Cortex of kidney (tissue), 1 donor: ENCODE measurements around the gene STATH.
"Not testable (repeated sequence)": the region's sequence is repeated elsewhere in the genome, so short reads cannot be mapped to it uniquely, and the experiment has no call there.

Experiments used
- DNase-seq: peaks from one replicate; lab custom pipeline; 2025; lab: John Stamatoyannopoulos, UW

STATH gene

GRCh38 chr4:69995526-69996016, at the start of gene STATH:
Gene STATH, plus strand, starts transcription at chr4:69995966. Its CDS starts 2,472 bp downstream, at chr4:69998438.
- no peak for DNase-seq

DNA sequence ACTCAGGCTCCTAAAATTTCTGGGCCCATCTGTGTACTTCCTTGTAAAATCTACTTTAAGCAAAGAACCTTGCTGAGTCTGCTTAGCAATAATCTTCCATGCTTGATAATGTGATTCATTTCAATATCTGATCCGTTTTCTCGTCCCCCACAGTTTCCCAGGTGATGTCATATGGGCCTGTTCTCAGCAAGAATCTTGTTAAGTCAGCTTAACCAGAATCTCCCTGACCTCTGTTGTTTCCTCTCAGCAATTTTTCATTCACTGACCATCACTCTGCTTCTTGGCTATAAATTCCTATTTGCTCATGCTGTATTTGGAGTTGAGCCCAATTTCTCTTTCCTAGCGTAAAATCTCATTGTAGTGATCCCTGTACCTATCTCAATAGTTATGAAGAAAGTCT, 44.2 kb upstream of the STATH start:
- DNase-seq = no peak

DNA sequence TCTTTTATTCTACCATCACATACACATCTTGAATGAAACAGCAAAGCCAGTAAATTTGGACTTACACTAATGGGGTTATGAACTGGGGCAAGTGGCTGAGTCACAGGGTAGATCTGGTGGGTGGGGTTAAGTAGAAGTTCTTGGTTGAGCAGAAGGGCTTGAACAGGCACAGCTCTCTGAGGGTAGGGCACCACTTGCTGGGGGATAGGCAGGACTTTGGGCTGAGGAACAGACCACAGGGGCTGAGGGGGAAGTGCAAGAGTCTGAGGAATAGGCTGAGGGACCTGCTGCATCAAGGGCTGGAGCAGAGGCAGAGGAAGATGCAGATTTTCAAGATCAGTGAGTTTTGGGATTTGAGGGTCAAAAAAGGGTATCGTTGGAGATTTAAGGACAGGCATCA, 38.6 kb upstream of the STATH start:
- no peak for DNase-seq

GRCh38 chr4:69965628-69966027, 30.1 kb upstream of the STATH start, which contains the start of gene CSN2:
Gene CSN2, minus strand, starts transcription at chr4:69965728. Its CDS starts 4,733 bp downstream, at chr4:69960995.
- no peak for DNase-seq

DNA sequence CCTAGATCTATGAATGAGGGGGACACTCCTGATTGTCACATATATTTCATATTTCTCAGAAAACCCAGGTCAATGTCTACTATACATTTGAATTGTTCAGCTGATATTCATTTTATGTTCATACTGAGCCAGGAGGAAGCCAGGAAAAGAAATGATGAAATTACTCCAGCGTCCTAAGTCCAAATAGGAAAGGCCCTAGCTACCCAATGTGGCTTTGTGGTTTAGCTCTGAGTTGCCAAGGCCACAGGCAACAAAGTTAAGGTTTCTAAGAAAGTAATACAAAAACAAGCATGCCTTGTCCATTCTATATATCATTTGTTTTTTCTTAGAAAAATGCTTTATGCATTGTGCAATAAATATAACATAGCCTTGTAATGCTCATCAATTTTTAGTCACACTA, 25.7 kb upstream of the STATH start:
- DNase-seq = no peak

GRCh38 chr4:69974631-69975030, 21.1 kb upstream of the STATH start:
- no peak for DNase-seq

- no peak for DNase-seq
Measured at GRCh38 chr4:69977582-69977981, 18.2 kb upstream of the STATH start.

GRCh38 chr4:69984030-69984443, 11.7 kb upstream of the STATH start:
- no peak for DNase-seq

DNA sequence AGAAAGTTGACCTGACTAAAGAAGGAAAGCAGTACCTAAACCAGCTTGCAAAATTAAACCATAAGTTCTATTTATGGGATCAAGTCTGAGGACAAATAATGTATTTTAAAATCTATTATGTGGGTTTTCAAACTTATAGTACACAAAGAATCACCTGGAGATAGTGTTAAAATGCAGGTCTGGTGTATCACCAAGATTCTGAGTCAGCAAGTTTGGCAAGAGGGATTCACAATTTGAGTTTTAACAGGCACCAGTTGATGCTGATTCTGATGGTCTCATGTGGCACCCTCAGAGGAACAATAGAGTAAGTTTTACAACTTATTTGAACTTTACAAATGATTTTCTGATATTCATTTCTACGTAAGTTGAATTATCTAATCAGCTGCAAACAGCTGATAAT, 9.1 kb upstream of the STATH start:
- DNase-seq = no peak

DNA sequence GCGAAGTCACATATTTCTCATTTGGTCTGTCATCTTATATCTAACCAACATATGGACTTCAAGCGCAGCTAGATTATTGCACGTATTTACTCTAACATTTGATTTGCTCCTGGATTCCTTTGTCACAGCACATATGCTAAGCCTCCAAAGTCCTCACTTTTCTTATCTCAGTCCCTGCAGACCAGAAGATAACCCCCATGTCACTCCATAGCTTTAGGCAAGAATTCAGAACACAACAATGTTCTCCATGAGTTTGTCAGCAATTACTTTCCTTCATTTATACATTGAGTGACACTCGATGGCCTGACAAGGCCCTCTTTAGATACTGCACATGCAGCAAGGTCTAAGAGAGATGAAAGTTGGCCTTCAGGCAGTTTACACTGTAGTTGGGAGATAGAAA, 4.8 kb upstream of the STATH start:
- no peak for DNase-seq

DNA sequence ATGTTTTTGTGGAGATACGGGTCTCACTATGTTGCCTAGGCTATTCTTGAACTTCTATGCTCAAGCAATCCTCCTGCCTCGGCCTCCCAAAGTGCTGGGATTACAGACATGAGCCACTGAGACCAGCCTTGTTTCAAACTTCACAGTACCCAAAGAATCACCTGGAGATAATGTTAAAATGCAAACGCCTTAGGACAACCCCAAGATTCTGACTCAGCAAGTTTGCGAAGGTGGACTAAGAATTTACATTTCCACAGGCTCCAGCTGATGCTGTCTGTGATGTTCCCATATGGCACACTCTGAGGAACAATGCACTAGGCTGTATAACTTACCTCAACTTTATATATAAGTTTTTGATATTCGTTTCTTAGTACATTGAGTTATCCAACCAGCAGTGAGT, 984 bp upstream of the STATH start:
- no peak for DNase-seq

DNA sequence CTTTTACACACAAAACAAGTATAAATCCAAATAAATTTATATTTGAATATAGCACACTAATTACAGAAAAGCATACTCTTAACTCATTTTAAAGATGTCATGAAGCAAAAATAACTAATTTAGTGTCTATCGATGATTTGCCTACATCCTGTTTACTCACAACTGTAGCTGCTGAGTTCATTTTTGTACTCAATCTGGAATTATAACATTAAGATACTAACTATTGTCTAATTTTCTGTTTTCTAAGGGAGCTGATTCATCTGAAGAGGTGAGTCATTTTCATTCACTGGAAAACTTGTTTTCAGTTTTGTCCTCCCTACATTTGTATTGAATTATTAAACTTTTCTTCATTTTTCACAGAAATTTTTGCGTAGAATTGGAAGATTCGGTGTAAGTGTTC, 3.7 kb downstream of the STATH start:
- no peak for DNase-seq

DNA sequence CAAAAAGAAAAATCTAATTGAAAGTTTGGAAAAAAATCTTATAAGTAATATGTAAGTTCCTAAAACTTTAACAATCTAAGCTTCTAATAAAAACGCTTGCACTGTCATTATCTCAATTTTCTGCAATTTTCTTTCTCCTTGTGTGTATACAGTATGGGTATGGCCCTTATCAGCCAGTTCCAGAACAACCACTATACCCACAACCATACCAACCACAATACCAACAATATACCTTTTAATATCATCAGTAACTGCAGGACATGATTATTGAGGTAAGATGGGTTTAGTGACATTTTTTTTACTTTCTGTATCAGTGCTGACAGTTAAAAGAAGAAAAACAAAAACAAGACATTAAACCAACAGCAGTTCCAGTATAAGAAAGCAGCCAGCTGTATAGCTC, 4.9 kb downstream of the STATH start:
- no peak for DNase-seq

DNA sequence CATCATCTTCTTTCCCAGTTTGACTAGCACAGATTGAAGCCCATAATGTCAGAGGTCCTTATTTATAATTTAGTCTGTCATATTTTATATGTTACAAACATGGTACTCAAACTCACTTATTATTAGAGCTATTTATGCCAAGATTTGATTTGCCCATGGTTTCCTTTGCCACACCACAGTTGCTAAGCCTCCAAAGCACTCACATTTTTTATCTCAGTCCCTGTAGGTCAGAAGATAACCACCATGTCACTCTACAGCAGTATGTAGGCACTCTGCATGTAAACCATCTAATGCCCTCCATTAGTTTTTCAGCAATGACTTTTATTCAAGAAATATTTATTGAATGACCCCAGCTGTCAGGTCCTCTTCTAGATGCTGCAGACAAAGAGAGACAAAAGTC, 6.7 kb downstream of the STATH start:
- DNase-seq = no peak

DNA sequence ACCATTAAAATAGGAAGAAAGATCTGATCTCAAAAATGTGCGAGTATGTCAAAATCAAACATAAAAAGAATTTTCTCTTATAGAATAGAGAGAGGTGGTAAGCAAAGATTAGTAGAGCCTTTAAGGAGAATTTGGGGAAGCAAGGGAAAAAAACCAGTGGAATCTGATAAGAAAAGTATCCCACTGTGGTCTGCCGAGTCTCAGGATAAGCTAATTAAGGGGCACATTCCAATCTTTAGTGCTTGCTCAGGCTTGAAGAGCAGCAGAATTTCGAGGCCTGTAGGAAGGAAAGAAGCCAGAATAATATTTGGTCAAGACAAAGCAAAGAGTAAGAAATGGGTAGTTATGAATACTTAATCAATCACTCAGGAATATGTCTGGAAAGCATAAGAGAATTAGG, 13.0 kb downstream of the STATH start:
- DNase-seq = no peak

DNA sequence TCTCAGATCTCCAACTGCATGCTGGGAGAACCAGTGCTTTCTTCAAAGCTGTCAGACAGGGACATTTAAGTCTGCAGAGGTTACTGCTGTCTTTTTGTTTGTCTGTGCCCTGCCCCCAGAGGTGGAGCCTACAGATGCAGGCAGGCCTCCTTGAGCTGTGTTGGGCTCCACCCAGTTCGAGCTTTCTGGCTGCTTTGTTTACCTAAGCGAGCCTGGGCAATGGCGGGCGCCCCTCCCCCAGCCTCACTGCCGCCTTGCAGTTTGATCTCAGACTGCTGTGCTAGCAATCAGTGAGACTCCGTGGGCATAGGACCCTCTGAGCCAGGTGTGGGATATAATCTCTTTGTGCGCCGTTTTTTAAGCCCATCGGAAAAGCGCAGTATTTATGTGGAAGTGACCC, 23.2 kb downstream of the STATH start:
- DNase-seq = not testable (repeated sequence)

DNA sequence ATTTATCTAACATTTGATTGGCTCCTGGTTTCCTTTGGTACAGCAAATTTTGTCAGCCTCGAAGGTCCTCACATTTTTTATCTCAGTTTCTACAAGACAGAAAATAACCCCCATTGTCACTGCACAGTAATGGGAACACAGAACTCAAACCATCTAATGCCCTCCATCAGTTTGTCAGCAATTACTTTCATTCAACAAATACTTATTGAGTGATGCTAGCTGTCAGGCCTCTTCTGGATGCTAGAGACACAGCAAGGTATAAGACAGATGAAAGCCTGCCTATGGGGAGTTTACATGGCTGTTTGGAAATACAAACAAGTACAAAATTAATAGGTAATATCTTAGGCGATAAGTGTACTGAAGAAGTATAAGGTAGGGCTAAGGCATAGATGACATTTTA, 27.5 kb downstream of the STATH start:
- DNase-seq = no peak

DNA sequence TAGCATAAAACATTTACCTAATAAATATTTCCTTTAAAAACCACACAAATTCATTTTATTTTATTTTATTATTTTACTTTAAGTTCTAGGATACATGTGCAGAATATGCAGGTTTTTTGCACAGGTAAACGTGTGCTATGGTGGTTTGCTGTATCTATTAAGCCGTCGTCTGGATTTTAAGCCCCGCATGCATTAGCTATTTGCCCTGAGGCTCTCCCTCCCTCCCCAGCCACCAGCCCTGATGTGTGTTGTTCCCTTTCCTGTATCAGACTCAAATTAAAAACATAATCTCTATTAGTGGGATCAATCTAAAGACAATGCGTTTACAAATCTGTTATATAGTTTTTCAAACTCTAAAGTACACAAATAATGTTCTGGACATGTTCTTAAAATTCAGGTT, 31.2 kb downstream of the STATH start:
- no peak for DNase-seq

- DNase-seq = not testable (repeated sequence)
Measured at GRCh38 chr4:70028159-70028558, 32.4 kb downstream of the STATH start, which contains the start of gene HTN3. Gene HTN3, plus strand, starts transcription at chr4:70028459. Its CDS starts 2,282 bp downstream, at chr4:70030741.

GRCh38 chr4:70037559-70037958, 41.8 kb downstream of the STATH start:
- DNase-seq = not testable (repeated sequence)

DNA sequence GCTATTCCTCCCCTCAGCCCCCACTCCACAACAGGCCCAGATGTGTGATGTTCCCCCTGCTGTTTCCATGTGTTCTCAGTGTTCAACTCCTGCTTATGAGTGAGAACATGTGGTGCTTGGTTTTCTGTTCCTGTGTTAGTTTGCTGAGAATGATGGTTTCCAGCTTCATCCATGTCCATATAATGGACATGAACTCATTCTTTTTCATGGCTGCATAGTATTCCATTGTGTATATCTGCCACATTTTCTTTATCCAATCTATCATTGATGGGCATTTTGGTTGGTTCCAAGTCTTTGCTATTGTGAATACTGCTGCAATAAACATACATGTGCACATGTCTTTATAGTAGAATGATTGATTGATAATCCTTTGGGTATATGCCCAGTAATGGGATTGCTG, 44.2 kb downstream of the STATH start:
- DNase-seq = not testable (repeated sequence)

GRCh38 chr4:70041652-70042286, 46.0 kb downstream of the STATH start:
- DNase-seq = no peak

DNA sequence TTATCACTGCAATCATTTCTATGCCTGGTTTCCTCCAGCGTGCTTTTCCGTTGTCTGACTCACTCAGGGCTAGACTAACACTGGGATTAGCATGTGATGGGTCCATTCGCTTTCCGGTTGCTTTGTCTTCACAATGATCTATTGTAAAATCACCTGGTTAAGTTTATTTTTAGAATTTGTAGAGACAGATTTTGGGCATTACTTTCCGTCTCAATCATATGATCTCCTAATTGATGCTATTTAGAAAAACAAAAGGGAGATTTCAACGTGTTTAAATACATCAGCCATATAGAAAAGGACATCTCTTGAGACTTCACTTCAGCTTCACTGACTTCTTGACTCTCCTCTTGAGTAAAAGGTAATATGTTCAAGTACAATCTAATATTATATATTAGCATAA, 54.4 kb downstream of the STATH start, which contains the start of gene HTN1:
TSS of gene HTN1 (plus strand) at position 301 of the 400 bp plus-strand sequence. CDS start 2,639 bp downstream, outside the sequence.
- not testable (repeated sequence) for DNase-seq
